ENCODE data around the gene TRIM26. TPM values are rescaled to one million over a fixed set of nuclear protein-coding genes. Genes with fewer than 3 reads are reported as not detected.

The TRIM26 gene
- total and polyA plus RNA-seq, 2 of the 8 experiments (the other 6 are each of a cell fraction or from before 2014, with no cell fraction given) = 21.5 to 32.3 TPM

GRCh38 chr6:30160008-30160784 lies 53.0 kb downstream of the TRIM26 start:
- Histone ChIP-seq H3K4me1 (replicated peaks in 1 of 4; ENCODE audit: control insufficient read depth in 3 of 4, insufficient read depth in 4 of 4, low read length in 3 of 4) (peaks cover 0 to 4% (median 2%) of the 10 kb centered on the region in 4 experiments; a peak in 1 of 7 replicates), H2BK5ac (ENCODE audit: low read depth, low read length) (no peak overlapping the region), H3K14ac (ENCODE audit: insufficient read length) (no peak overlapping the region), H2AFZ (ENCODE audit: low read length) (no peak overlapping the region), H3K56ac (replicated peaks; ENCODE audit: insufficient read length, low read depth, low read length) (no peak overlapping the region), H2AK5ac (ENCODE audit: low read depth, low read length) (no peak overlapping the region), H3K4me2 (ENCODE audit: insufficient read depth in 1 of 2, low read depth in 2 of 2, low read length in 2 of 2) (no peak overlapping the region), H3K27ac (ENCODE audit: low read depth, low read length) (no peak overlapping the region), H3K9me3 (ENCODE audit: insufficient read depth in 2 of 2, low read depth in 1 of 2, low read length in 1 of 2) (no peaks in the 10 kb centered on the region), H3K36me3 (ENCODE audit: control insufficient read depth in 2 of 4, insufficient read depth in 4 of 4, low read length in 3 of 4) (no peaks in the 10 kb centered on the region), H3K23ac (ENCODE audit: insufficient read length) (no peak overlapping the region), H3K4me3 (ENCODE audit: extremely low read depth in 1 of 4, insufficient read depth in 2 of 4, low read depth in 3 of 4, low read length in 4 of 4) (no peak overlapping the region), H3K79me2 (ENCODE audit: control insufficient read depth in 1 of 2, insufficient read depth in 2 of 2, low read length in 2 of 2) (no peaks in the 10 kb centered on the region), H2BK20ac (ENCODE audit: low read length) (no peak overlapping the region), H4K91ac (replicated peaks; ENCODE audit: insufficient read length, low read length) (no peak overlapping the region), H2BK12ac (ENCODE audit: low read depth, low read length) (no peak overlapping the region), H3K27me3 (replicated peaks in 1 of 4; ENCODE audit: control insufficient read depth in 3 of 4, extremely low read depth in 1 of 4, insufficient read depth in 3 of 4, low read length in 3 of 4) (peaks cover 0 to 4% (median 1%) of the 10 kb centered on the region in 4 experiments; a peak in 3 of 7 replicates), H4K20me1 (replicated peaks in 1 of 2; ENCODE audit: control insufficient read depth in 1 of 2, insufficient read depth in 2 of 2, low read length in 2 of 2) (no peaks in the 10 kb centered on the region), H2BK15ac (ENCODE audit: low read length) (no peak overlapping the region), H4K5ac (ENCODE audit: insufficient read length, low read depth, low read length) (no peak overlapping the region), H3K4ac (replicated peaks; ENCODE audit: insufficient read length, low read depth, low read length) (no peak overlapping the region), H3K23me2 (ENCODE audit: low read depth, low read length) (no peaks in the 10 kb centered on the region), H3K79me1 (ENCODE audit: low read depth, low read length) (no peaks in the 10 kb centered on the region), H4K8ac (ENCODE audit: extremely low read depth, insufficient read depth, low read length) (no peak overlapping the region), H3K18ac (ENCODE audit: extremely low read depth, low read length) (no peak overlapping the region), H3K9ac (replicated peaks in 1 of 4; ENCODE audit: extremely low read depth in 1 of 4, low read depth in 3 of 4, low read length in 3 of 4) (no peak overlapping the region), H2BK120ac (replicated peaks; ENCODE audit: low read depth, low read length) (no peak overlapping the region)
- DNase-seq (ENCODE audit: low read depth in 1 of 2, low spot score in 2 of 2) (no peak), FAIRE-seq (no peak)
- ChIA-PET POLR2A (ENCODE audit: partially characterized antibody) (interaction anchor here (1.1 kb wide), 1 partner anchor 99 kb away, joined by 3 read pairs; the partner anchor contains the start of gene POLR1H), CTCF (ENCODE audit: partially characterized antibody) (no interaction called here)
- TF ChIP-seq POLR2A (IDR thresholded peaks at IDR 0.05; ENCODE audit: control extremely low read depth in 1 of 2, low read depth in 2 of 2, low read length in 2 of 2) = no peak
- TF ChIP-seq PHF8 (conservative IDR thresholded peaks at IDR 0.05; ENCODE audit: low read depth, low read length) = no peak
- no peak for TF ChIP-seq RNF2 (IDR thresholded peaks at IDR 0.05; ENCODE audit: borderline replicate concordance, low read depth, low read length, missing control alignments, poor library complexity, severe bottlenecking)
- no peak for TF ChIP-seq TCF12 (IDR thresholded peaks at IDR 0.05; ENCODE audit: low read depth, low read length)
- no peak for TF ChIP-seq KDM5A (IDR thresholded peaks at IDR 0.05; ENCODE audit: low read length)
- TF ChIP-seq RAD21 (IDR thresholded peaks at IDR 0.05 in 1 of 2, conservative IDR thresholded peaks at IDR 0.05 in 1 of 2; ENCODE audit: low read depth in 2 of 2, low read length in 2 of 2) = no peak
- TF ChIP-seq SAP30 (IDR thresholded peaks at IDR 0.05; ENCODE audit: insufficient read depth, insufficient replicate concordance, low read length) = no peak
- no peak for TF ChIP-seq YY1 (IDR thresholded peaks at IDR 0.05; ENCODE audit: low read depth, low read length)
- 90% methylated on average over 14 of the region's 17 CpGs; no CpG with 5 or more reads in 1 of the 2 experiments for WGBS, 2 experiments (ENCODE audit: extremely low coverage in 1 of 2, insufficient coverage in 1 of 2, insufficient read length in 1 of 2, insufficient replicate concordance in 2 of 2, low coverage in 1 of 2, low lambda C conversion rate in 2 of 2, missing lambda C conversion rate in 1 of 2)
